Smooth muscle cell (in vitro differentiated cells): ENCODE measurements around the gene SMOC1. TPM values are rescaled to one million over a fixed set of nuclear protein-coding genes. Genes with fewer than 3 reads are reported as not detected.

Experiments
- DNase-seq: peaks from one replicate; lab custom pipeline; 2025; ENCODE audit not compliant: unreplicated experiment; lab: John Stamatoyannopoulos, UW
- H2AFZ ChIP-seq: fragments of 200-600 bp; sonication (generic); 2 replicates; pipeline ENCODE4 v1.6.0; 2016; ENCODE audit warnings: antibody characterized with exemption, low read depth, mild to moderate bottlenecking
- H3F3A ChIP-seq: fragments of 200-600 bp; sonication (generic); 2 replicates; pipeline ENCODE4 v1.6.0; 2017; ENCODE audit warnings: antibody characterized with exemption, low read depth
- H3K27ac ChIP-seq: fragments of 200-600 bp; sonication (generic); 2 replicates; pipeline ENCODE4 v1.5.1; 2016; ENCODE audit warnings: low read depth, mild to moderate bottlenecking
- H3K27me3 ChIP-seq: fragments of 200-600 bp; sonication (generic); 2 replicates; pipeline ENCODE4 v1.6.1; 2016; ENCODE audit warnings: low read depth, mild to moderate bottlenecking
- H3K36me3 ChIP-seq: fragments of 200-600 bp; sonication (generic); 2 replicates; pipeline ENCODE4 v1.5.1; 2016; ENCODE audit warnings: low read depth
- H3K4me1 ChIP-seq: fragments of 200-600 bp; sonication (generic); 2 replicates; pipeline ENCODE4 v1.5.1; 2016; ENCODE audit warnings: low read depth
- H3K4me2 ChIP-seq: fragments of 200-600 bp; sonication (generic); 2 replicates; pipeline ENCODE4 v1.6.0; 2016; ENCODE audit warnings: mild to moderate bottlenecking
- H3K4me3 ChIP-seq: fragments of 200-600 bp; sonication (generic); 2 replicates; pipeline ENCODE4 v1.5.1; 2016; ENCODE audit warnings: mild to moderate bottlenecking
- H3K79me2 ChIP-seq: fragments of 200-600 bp; sonication (generic); 2 replicates; pipeline ENCODE4 v1.6.0; 2016; ENCODE audit warnings: low read depth, mild to moderate bottlenecking
- H3K9ac ChIP-seq: fragments of 200-600 bp; sonication (generic); 2 replicates; pipeline ENCODE4 v1.6.0; 2016; ENCODE audit warnings: low read depth
- H3K9me3 ChIP-seq: fragments of 200-600 bp; sonication (generic); replicated peaks from 2 replicates; pipeline ENCODE4 v1.5.1; 2016; ENCODE audit warnings: low read depth
- H4K20me1 ChIP-seq: fragments of 200-600 bp; sonication (generic); 2 replicates; pipeline ENCODE4 v1.6.0; 2016; ENCODE audit warnings: low read depth
- CTCF ChIP-seq: fragments of 200-600 bp; sonication (generic); IDR thresholded peaks from 2 replicates; pipeline ENCODE4 v1.5.1; 2017; ENCODE audit warnings: borderline replicate concordance, mild to moderate bottlenecking, antibody characterized with exemption; ENCODE audit not compliant: insufficient read depth, poor library complexity, severe bottlenecking
- WGBS: methylation state at CpG from one replicate; pipeline ENCODE4 v1.1.7; 2016; ENCODE audit warnings: low lambda C conversion rate; 5-methylcytosine and 5-hydroxymethylcytosine counted together
- polyA plus RNA-seq: library from polyadenylated mRNA; unstranded; fragments of >200 nt; fragmentation: Nextera tagmentation; extraction: Ambion mirVana; gene quantifications from 2 replicates; pipeline ENCODE4 v1.2.1, GENCODE V29; 2016
- total RNA-seq: library from RNA; depleted of rRNA; stranded (reverse); fragments of >200 nt; gene quantifications from 2 replicates; pipeline ENCODE4 v1.2.3, GENCODE V29; 2014

Gene SMOC1
- total and polyA plus RNA-seq, 2 experiments from 2014 or later: 1.6 to 6.3 TPM

DNA sequence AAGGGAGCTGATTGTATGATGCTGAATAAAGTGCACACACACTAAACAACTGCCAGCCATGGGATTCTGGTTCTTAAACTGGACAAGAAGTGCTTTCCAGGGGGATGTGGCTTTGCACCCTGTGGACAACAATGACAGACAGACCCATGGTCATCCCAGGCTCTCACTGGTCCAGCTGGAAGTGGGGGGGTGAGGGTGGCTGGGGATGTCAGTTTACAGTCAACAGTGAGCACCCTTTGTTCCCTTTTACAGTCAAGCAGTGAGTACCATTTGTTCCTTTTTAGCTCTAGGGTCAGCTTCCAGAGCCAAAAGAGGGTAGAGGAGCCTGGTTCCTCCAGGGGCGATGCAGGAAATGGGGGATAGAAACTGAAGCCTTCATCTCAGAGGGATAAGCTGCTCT, 100.7 kb downstream of the SMOC1 start:
- Histone ChIP-seq H3K27ac (no peak overlapping the region), H3K4me1 (peaks cover 11% of the 10 kb centered on the region), H3K4me3 (no peak overlapping the region), H3K9me3 (no peaks in the 10 kb centered on the region), H3K9ac (no peak overlapping the region), H4K20me1 (no peaks in the 10 kb centered on the region), H3K4me2 (no peak overlapping the region), H3K27me3 (no peaks in the 10 kb centered on the region), H2AFZ (no peak overlapping the region), H3K36me3 (no peaks in the 10 kb centered on the region), H3K79me2 (no peaks in the 10 kb centered on the region), H3F3A (no peaks in the 10 kb centered on the region)
- TF ChIP-seq CTCF: no peak
- no peak for DNase-seq
- 87% methylated on average over 1 of the region's 1 CpG for WGBS

- no peak for TF ChIP-seq CTCF
- Histone ChIP-seq H3K4me3 (no peak overlapping the region), H3K9me3 (no peaks in the 10 kb centered on the region), H2AFZ (no peak overlapping the region), H3F3A (no peaks in the 10 kb centered on the region), H3K4me1 (peaks cover 11% of the 10 kb centered on the region), H3K79me2 (no peaks in the 10 kb centered on the region), H3K9ac (no peak overlapping the region), H3K4me2 (no peak overlapping the region), H4K20me1 (no peaks in the 10 kb centered on the region), H3K36me3 (no peaks in the 10 kb centered on the region), H3K27me3 (no peaks in the 10 kb centered on the region), H3K27ac (no peak overlapping the region)
- WGBS: 80% methylated on average over 15 of the region's 15 CpGs
- DNase-seq: no peak
Observed at GRCh38 chr14:69980457-69981425, 101.5 kb downstream of the SMOC1 start.

GRCh38 chr14:69982220-69982839, 103.1 kb downstream of the SMOC1 start:
- no peaks in the 10 kb centered on the region for H3K79me2 ChIP-seq
- no peak overlapping the region for H3K9ac ChIP-seq
- H3F3A ChIP-seq: no peaks in the 10 kb centered on the region
- H3K9me3 ChIP-seq: no peaks in the 10 kb centered on the region
- no peak for TF ChIP-seq CTCF
- H2AFZ ChIP-seq: no peak overlapping the region
- DNase-seq: no peak
- no peak overlapping the region for H3K4me2 ChIP-seq
- H3K4me3 ChIP-seq: no peak overlapping the region
- no peaks in the 10 kb centered on the region for H3K36me3 ChIP-seq
- no peaks in the 10 kb centered on the region for H4K20me1 ChIP-seq
- peaks cover 11% of the 10 kb centered on the region for H3K4me1 ChIP-seq
- no peak overlapping the region for H3K27ac ChIP-seq
- no peaks in the 10 kb centered on the region for H3K27me3 ChIP-seq
- WGBS: 79% methylated on average over 6 of the region's 6 CpGs
